Progenitor cell of endocrine pancreas (in vitro differentiated cells): Measurements from ENCODE around the gene ARL1. TPM values are rescaled to one million over a fixed set of nuclear protein-coding genes. Genes with fewer than 3 reads are reported as not detected.
"Not testable (repeated sequence)": the region's sequence is repeated elsewhere in the genome, so short reads cannot be mapped to it uniquely, and the experiment has no call there.

Experiments used
- DNase-seq: peaks from one replicate; pipeline ENCODE4 v3.0.0; 2021; ENCODE audit warnings: low spot score; ENCODE audit not compliant: unreplicated experiment
- H3K27ac Mint-ChIP-seq: 2 replicates; pipeline ENCODE4 v1.8.0; 2021; ENCODE audit warnings: mild to moderate bottlenecking, moderate library complexity, mixed read lengths
- H3K27me3 Mint-ChIP-seq: 2 replicates; pipeline ENCODE4 v1.8.0; 2021; ENCODE audit warnings: mixed read lengths
- H3K36me3 Mint-ChIP-seq: 2 replicates; pipeline ENCODE4 v1.8.0; 2022; ENCODE audit warnings: mixed read lengths; ENCODE audit not compliant: insufficient read depth
- H3K4me1 Mint-ChIP-seq: 2 replicates; pipeline ENCODE4 v1.8.0; 2021; ENCODE audit warnings: low read depth, mixed read lengths
- H3K4me3 Mint-ChIP-seq: 2 replicates; pipeline ENCODE4 v1.8.0; 2021; ENCODE audit warnings: low read depth, mild to moderate bottlenecking, moderate library complexity, mixed read lengths
- H3K9me3 Mint-ChIP-seq: 2 replicates; pipeline ENCODE4 v1.8.0; 2021; ENCODE audit warnings: low read depth, mixed read lengths
- CTCF ChIP-seq: fragments of 200-600 bp; sonication (generic); IDR thresholded peaks from one replicate; pipeline ENCODE4 v1.5.0; 2021; ENCODE audit warnings: antibody characterized with exemption, mild to moderate bottlenecking; ENCODE audit not compliant: unreplicated experiment
- total RNA-seq: library from RNA; stranded (reverse); gene quantifications from 2 replicates; pipeline ENCODE4 v1.2.1, GENCODE V29; 2021

The ARL1 gene
- total RNA-seq, 1 donor from 2014 or later: 68.8 TPM

- DNase-seq: no peak
- Mint-ChIP-seq H3K27ac (no peak overlapping the region), H3K36me3 (no peaks in the 10 kb centered on the region), H3K4me1 (no peaks in the 10 kb centered on the region), H3K27me3 (no peaks in the 10 kb centered on the region), H3K4me3 (no peak overlapping the region), H3K9me3 (no peaks in the 10 kb centered on the region)
- no peak for TF ChIP-seq CTCF
These were observed 28.6 kb upstream of the ARL1 start for GRCh38 chr12:101436136-101436535.

GRCh38 chr12:101430456-101430855, 22.9 kb upstream of the ARL1 start:
- Mint-ChIP-seq H3K4me3 (no peak overlapping the region), H3K9me3 (no peaks in the 10 kb centered on the region), H3K27me3 (no peaks in the 10 kb centered on the region), H3K4me1 (no peaks in the 10 kb centered on the region), H3K27ac (no peak overlapping the region), H3K36me3 (no peaks in the 10 kb centered on the region)
- TF ChIP-seq CTCF: no peak
- DNase-seq: no peak

- no peak for TF ChIP-seq CTCF
- DNase-seq: no peak
- Mint-ChIP-seq H3K4me1 (no peaks in the 10 kb centered on the region), H3K4me3 (no peak overlapping the region), H3K36me3 (no peaks in the 10 kb centered on the region), H3K9me3 (no peaks in the 10 kb centered on the region), H3K27me3 (no peaks in the 10 kb centered on the region), H3K27ac (no peak overlapping the region)
These were observed 17.0 kb upstream of the ARL1 start for GRCh38 chr12:101424620-101425019.

- H3K9me3 Mint-ChIP-seq, H3K27ac Mint-ChIP-seq, H3K27me3 Mint-ChIP-seq, H3K4me1 Mint-ChIP-seq, H3K36me3 Mint-ChIP-seq, H3K4me3 Mint-ChIP-seq, DNase-seq: not testable (repeated sequence)
These were observed 14.5 kb upstream of the ARL1 start for GRCh38 chr12:101422066-101422465.

GRCh38 chr12:101415228-101415627, 7.7 kb upstream of the ARL1 start:
- H3K9me3 Mint-ChIP-seq: no peaks in the 10 kb centered on the region
- no peaks in the 10 kb centered on the region for H3K4me1 Mint-ChIP-seq
- peaks cover 9% of the 10 kb centered on the region for H3K27me3 Mint-ChIP-seq
- no peak overlapping the region for H3K27ac Mint-ChIP-seq
- no peak overlapping the region for H3K4me3 Mint-ChIP-seq
- DNase-seq: no peak
- no peak for TF ChIP-seq CTCF
- H3K36me3 Mint-ChIP-seq: no peaks in the 10 kb centered on the region

GRCh38 chr12:101414533-101415119, 7.1 kb upstream of the ARL1 start:
- H3K27ac Mint-ChIP-seq: no peak overlapping the region

GRCh38 chr12:101410169-101410568, 2.6 kb upstream of the ARL1 start:
- not testable (repeated sequence) for H3K27ac Mint-ChIP-seq, DNase-seq, H3K4me3 Mint-ChIP-seq, H3K9me3 Mint-ChIP-seq, H3K27me3 Mint-ChIP-seq, H3K36me3 Mint-ChIP-seq
- H3K4me1 Mint-ChIP-seq: peaks cover 14% of the 10 kb centered on the region

More at GRCh38 chr12:101414533-101415119, 7.1 kb upstream of the ARL1 start:
- Mint-ChIP-seq H3K4me3 (no peak overlapping the region), H3K36me3 (no peaks in the 10 kb centered on the region), H3K4me1 (no peaks in the 10 kb centered on the region), H3K9me3 (no peaks in the 10 kb centered on the region), H3K27me3 (peaks cover 9% of the 10 kb centered on the region)
- no peak for DNase-seq
- TF ChIP-seq CTCF: peak; percentile 76
